ENCODE results near the gene OR6B3. TPM values are rescaled to one million over a fixed set of nuclear protein-coding genes. Genes with fewer than 3 reads are reported as not detected.

The OR6B3 gene
- total RNA-seq, 1 experiment from 2014 or later = not detected

- in situ Hi-C loops (cut with HindIII; ENCODE audit: low pct_unique_long_range_greater_than_20kb, low sequenced_read_pairs) = no loop called here
- ATAC-seq (peak; percentile 31), DNase-seq (ENCODE audit: low read depth, low spot score) (no peak)
- POLR2A ChIA-PET = no interaction called here
- H3K4me1 ChIP-seq (ENCODE audit: control insufficient read depth, insufficient read depth, low read length) = peaks cover 16% of the 10 kb centered on the region
- peaks cover 16% of the 10 kb centered on the region for H3K36me3 ChIP-seq (ENCODE audit: control insufficient read depth, insufficient read depth, low read length)
- peak overlapping the region; percentile 78 for H3K27ac ChIP-seq (ENCODE audit: low read length)
- CTCF ChIA-PET = interaction anchor here (0.6 kb wide), 1 partner anchor 120 kb away, joined by 6 read pairs; no protein-coding TSS in a partner anchor
- intact Hi-C loops (cut with micrococcal nuclease; ENCODE audit: unreplicated experiment) = no loop called here
- TF ChIP-seq SIN3A (IDR thresholded peaks at IDR 0.05; ENCODE audit: borderline replicate concordance, insufficient read depth, low read depth, low read length) = no peak
- TF ChIP-seq POLR2AphosphoS5 (IDR thresholded peaks at IDR 0.05; ENCODE audit: low read depth, low read length) = no peak
- no peak for TF ChIP-seq CTCF (IDR thresholded peaks at IDR 0.05)
- no peak for TF ChIP-seq TCF7L2 (IDR thresholded peaks at IDR 0.05; ENCODE audit: low read depth, low read length)
- no peak for TF ChIP-seq REST (IDR thresholded peaks at IDR 0.05; ENCODE audit: insufficient read depth in 1 of 2, low read depth in 2 of 2, low read length in 1 of 2)
- peak overlapping the region; percentile 83 to 99 for H3K4me3 ChIP-seq (ENCODE audit: low read depth in 2 of 2, low read length in 2 of 2)
- no peaks in the 10 kb centered on the region for H3K9me3 ChIP-seq (ENCODE audit: control insufficient read depth, insufficient read depth, low read depth, low read length)
- no TSS peak for BruUV-seq (replicated peaks)
- peaks cover 7% of the 10 kb centered on the region for H3K27me3 ChIP-seq (ENCODE audit: control insufficient read depth, insufficient read depth, low read length)
Measured at GRCh38 chr2:240024766-240025165, 28.6 kb downstream of the OR6B3 start.

- peaks cover 17% of the 10 kb centered on the region for H3K36me3 ChIP-seq (ENCODE audit: control insufficient read depth, insufficient read depth, low read length)
- ChIA-PET POLR2A (no interaction called here), CTCF (no interaction called here)
- peaks cover 3% of the 10 kb centered on the region for H3K27me3 ChIP-seq (ENCODE audit: control insufficient read depth, insufficient read depth, low read length)
- peaks cover 16% of the 10 kb centered on the region for H3K4me1 ChIP-seq (ENCODE audit: control insufficient read depth, insufficient read depth, low read length)
- no peak overlapping the region for H3K27ac ChIP-seq (ENCODE audit: low read length)
- in situ Hi-C loops (cut with HindIII; ENCODE audit: low pct_unique_long_range_greater_than_20kb, low sequenced_read_pairs) (no loop called here), intact Hi-C loops (cut with micrococcal nuclease; ENCODE audit: unreplicated experiment) (no loop called here)
- DNase-seq (ENCODE audit: low read depth, low spot score) = no peak
- ATAC-seq = no peak
- TSS peak; percentile 75 for BruUV-seq (replicated peaks)
- peak overlapping the region; percentile 83 to 99; a peak in 3 of 4 replicates for H3K4me3 ChIP-seq (ENCODE audit: low read depth in 2 of 2, low read length in 2 of 2)
- H3K9me3 ChIP-seq (ENCODE audit: control insufficient read depth, insufficient read depth, low read depth, low read length) = no peaks in the 10 kb centered on the region
- TF ChIP-seq SIN3A (IDR thresholded peaks at IDR 0.05; ENCODE audit: borderline replicate concordance, insufficient read depth, low read depth, low read length) = no peak
- TF ChIP-seq TCF7L2 (IDR thresholded peaks at IDR 0.05; ENCODE audit: low read depth, low read length) = no peak
- TF ChIP-seq CTCF (IDR thresholded peaks at IDR 0.05) = no peak
- TF ChIP-seq REST (IDR thresholded peaks at IDR 0.05; ENCODE audit: insufficient read depth in 1 of 2, low read depth in 2 of 2, low read length in 1 of 2) = no peak
- TF ChIP-seq POLR2AphosphoS5 (IDR thresholded peaks at IDR 0.05; ENCODE audit: low read depth, low read length) = no peak
Measured at GRCh38 chr2:240023792-240024191, 29.5 kb downstream of the OR6B3 start.

Data from Panc1 (cell line).